ENCODE results near the gene PRRX2.

Gene PRRX2

GRCh38 chr9:129701054-129701453 lies 35.6 kb downstream of the PRRX2 start:
- in situ Hi-C loops (cut with MboI; ENCODE audit: low sequenced_read_pairs), result no loop called here

- in situ Hi-C loops (cut with MboI; ENCODE audit: low sequenced_read_pairs), result no loop called here
Observed at GRCh38 chr9:129701549-129701948, 36.1 kb downstream of the PRRX2 start.

DNA sequence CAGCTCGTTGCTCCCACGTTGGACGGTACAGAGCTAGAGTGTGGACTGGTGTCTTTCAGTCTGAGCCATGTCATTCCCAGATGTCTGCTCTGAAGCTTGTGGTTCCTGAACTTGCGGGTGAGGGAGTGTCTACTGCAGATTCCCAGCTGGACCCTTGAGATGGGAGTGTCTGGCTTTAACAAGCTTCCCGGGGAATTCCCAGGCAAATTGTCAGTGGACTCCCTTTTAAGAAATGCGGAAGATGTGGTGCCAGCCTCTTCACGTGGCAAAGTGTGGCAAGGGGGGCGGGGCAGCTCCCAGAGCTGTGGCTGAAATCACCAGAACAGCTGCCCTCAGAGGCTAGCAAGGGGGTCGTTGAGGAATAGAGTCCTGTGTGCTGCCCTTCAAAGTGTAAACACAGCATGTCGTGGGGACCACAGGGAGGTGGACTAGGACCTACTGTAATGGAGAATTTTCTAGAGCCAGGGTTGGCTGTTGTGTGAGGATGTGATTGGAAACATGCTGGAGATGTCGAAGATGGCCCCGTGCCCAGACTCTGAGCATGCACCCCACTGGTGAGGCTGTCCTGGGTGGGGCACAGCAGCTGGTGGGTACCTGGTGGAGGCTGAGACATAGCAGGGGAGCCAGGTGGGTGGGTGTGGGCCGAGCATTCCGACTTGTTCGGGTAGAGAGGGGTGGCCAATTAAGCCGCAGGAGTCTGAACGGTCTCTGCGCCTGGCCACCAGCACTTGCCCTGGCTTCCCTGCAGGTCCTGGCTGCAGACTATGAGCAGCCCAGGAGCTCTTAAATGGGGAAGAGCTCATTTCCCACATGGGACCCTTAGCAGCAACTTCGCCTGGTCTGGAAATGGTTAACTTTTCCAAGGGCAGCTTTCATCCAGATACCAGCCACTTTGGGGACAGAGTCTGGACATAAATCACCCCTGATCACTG lies 37.4 kb downstream of the PRRX2 start:
- in situ Hi-C loops (cut with MboI; ENCODE audit: low sequenced_read_pairs), result no loop called here

GRCh38 chr9:129703667-129704355 lies 38.4 kb downstream of the PRRX2 start:
- in situ Hi-C loops (cut with MboI; ENCODE audit: low sequenced_read_pairs), result no loop called here

- in situ Hi-C loops (cut with MboI; ENCODE audit: low sequenced_read_pairs), result no loop called here
Observed at GRCh38 chr9:129704807-129705206, 39.4 kb downstream of the PRRX2 start.

- in situ Hi-C loops (cut with MboI; ENCODE audit: low sequenced_read_pairs), result no loop called here
Observed at GRCh38 chr9:129708793-129709192, 43.3 kb downstream of the PRRX2 start.

DNA sequence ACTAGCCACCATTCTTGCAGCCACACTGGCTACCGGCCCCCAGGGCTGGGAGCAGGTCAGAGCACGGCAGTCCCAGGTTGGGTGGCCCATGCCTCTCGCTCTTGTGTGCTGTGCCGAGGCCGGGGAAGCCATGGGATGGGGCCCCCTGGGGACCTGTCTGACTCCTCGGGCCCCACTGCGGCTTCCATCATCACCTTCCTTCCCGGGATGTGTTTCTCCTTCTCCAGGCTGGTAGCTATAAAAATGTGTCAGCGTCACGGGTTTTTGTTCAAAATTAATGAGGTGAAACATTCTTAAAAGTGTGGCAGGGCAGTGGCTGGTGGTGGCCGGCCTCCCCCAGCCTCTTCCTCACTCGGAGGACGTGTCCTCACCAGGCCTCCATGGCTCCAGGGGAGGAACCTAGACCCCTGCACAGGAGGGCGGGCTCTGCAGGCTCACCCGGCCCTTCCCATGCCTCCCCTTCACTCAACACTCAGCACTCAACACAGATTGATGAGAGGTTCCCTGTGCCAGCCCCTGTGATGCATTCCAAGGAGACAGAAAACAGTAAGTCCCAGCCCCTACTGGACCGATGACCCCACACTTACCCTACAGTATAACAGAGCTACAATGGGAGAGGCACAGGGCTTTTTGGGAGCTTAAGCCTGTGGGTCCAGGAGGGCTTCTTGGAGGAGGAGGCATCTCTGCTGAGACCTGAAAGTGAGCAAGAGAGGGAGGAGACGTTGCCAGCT lies 44.2 kb downstream of the PRRX2 start:
- in situ Hi-C loops (cut with MboI; ENCODE audit: low sequenced_read_pairs), result no loop called here

GRCh38 chr9:129710169-129710453 lies 44.7 kb downstream of the PRRX2 start:
- in situ Hi-C loops (cut with MboI; ENCODE audit: low sequenced_read_pairs), result no loop called here

DNA sequence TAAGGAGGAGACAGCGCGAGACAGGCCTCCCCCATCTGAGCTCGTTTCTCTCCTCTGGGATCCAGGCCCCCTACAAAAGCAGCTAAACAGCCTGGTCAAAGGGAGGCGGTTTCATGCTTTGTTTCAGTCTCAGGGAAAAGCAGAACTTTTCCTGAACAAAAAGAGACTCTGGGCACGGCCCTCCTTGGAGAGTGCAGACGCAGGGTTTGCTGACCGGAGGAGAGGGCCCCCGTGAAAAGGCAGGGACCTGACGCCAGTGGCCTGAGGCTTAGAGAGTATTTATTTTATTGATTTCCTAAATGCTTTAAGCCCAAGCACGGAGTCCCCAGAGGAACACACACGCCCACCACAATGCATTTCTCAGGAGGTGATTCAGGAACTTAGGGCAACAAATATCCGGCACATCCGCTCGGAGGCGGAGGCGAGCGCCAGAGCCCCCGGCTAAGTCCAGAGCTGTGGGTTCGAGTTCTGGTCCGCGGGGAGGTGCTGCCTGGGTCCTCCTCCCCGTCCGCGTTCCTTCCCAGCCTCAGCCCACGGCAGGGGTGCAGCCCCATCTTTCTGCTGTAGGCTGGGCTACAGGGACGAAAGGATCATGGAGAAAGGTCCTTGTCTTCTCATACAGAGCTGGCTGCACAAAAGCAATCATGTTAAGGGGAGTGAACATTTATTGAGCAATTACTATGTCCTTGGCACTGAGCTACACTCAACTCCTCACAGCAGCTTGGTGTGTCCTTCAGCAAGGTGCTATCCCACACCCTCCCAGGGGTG lies 47.4 kb downstream of the PRRX2 start:
- in situ Hi-C loops (cut with MboI; ENCODE audit: low sequenced_read_pairs), result no loop called here

GRCh38 chr9:129713402-129713679 lies 47.9 kb downstream of the PRRX2 start:
- in situ Hi-C loops (cut with MboI; ENCODE audit: low sequenced_read_pairs), result no loop called here

DNA sequence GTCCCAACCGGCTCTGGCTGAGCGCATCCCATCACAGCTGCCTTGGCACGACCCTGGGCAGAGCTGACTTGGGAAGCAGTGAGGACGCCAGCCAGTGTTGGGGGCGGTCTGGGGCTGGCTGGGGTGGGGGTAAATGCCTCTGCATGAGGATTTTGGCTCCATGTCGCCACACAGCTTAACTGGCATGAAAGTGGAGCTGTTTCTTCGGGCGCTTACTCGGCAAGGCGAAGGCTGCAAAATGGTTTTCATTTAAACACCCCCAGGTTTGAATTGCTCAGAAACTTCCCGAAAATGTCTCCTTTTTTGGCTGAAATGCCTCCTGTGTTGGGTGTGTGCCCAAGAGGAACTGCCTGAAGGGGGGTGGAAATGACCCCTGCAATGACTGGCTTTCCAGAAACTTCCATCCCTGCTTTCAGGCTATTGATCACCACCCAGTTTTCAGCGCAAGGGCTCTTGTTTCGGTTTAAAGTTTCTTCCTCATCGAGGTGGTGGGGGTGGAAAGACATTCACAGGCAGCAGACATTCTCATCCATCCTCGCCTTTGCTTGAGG lies 49.1 kb downstream of the PRRX2 start:
- in situ Hi-C loops (cut with MboI; ENCODE audit: low sequenced_read_pairs), result no loop called here

DNA sequence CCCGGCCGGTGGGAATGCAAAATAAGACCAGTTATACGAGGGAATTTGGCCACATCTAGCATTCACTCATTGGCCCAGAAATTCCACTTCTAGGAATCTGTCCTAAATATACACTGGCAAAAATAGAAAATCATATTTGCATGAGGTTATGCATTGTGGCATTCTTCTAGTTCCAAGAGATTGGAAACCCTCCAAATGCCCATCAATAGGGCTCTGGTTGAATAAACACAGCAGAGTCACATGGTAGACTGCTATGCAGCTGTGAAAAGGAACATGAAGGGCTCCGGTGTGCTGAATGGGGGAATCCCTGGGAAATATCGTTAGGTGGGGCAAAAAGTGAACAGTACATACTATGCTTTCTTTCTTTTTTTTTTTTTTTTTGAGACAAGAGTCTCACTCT lies 50.6 kb downstream of the PRRX2 start:
- in situ Hi-C loops (cut with MboI; ENCODE audit: low sequenced_read_pairs), result no loop called here

DNA sequence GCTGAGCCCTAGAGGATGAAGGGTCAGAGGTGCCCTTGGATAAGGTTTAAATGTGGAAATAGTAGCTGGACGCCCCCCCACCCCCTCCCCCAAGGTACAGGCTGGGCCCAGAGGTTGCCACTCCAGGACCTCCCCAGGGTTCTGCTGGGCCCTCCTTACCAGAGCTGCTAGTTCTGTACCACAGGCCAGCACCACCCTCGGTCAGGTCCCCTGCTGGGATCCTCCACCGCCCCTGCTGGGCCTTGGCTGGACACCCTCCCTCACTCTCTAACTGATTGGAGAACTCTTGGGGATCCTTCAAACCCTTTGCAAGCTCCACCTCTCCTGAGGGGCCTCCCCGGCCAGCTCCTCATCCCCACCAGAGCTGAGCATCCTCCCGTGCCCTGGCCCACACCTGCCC lies 52.5 kb downstream of the PRRX2 start:
- in situ Hi-C loops (cut with MboI; ENCODE audit: low sequenced_read_pairs), result no loop called here

- in situ Hi-C loops (cut with MboI; ENCODE audit: low sequenced_read_pairs), result no loop called here
Observed at GRCh38 chr9:129718647-129719046, 53.2 kb downstream of the PRRX2 start.

DNA sequence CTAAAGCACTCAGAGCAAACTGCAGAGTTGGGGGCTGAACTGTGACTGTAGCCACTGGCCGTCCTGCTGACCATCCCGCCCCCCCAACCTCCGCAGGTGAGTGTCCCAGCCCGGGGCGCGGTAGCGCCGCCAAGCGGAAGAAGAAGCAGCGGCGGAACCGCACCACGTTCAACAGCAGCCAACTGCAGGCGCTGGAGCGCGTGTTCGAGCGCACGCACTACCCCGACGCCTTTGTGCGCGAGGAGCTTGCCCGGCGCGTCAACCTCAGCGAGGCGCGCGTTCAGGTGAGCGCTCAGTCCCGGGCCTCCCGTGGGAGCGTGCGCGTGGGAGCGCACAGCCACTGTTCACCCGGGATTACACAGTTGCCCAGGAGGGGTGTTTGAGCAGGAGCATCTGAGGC lies 53.7 kb downstream of the PRRX2 start:
- in situ Hi-C loops (cut with MboI; ENCODE audit: low sequenced_read_pairs), result no loop called here

GRCh38 chr9:129720181-129720864 lies 54.9 kb downstream of the PRRX2 start:
- in situ Hi-C loops (cut with MboI; ENCODE audit: low sequenced_read_pairs), result no loop called here

- in situ Hi-C loops (cut with MboI; ENCODE audit: low sequenced_read_pairs), result no loop called here
Observed at GRCh38 chr9:129720865-129721545, 55.6 kb downstream of the PRRX2 start.

- in situ Hi-C loops (cut with MboI; ENCODE audit: low sequenced_read_pairs), result no loop called here
Observed at GRCh38 chr9:129722913-129723312, 57.5 kb downstream of the PRRX2 start.

- in situ Hi-C loops (cut with MboI; ENCODE audit: low sequenced_read_pairs), result no loop called here
Observed at GRCh38 chr9:129724456-129725190, 59.2 kb downstream of the PRRX2 start.
